Esophagus (tissue), 2 donors: ENCODE measurements around the gene ATP2B2. TPM values are rescaled to one million over a fixed set of nuclear protein-coding genes. Genes with fewer than 3 reads are reported as not detected.

ENCODE experiments used
- H3K27ac ChIP-seq, 2 donors: one replicate each; pipeline ENCODE4 v1.5.1; 2013; ENCODE audit warnings: low read depth in 2 of 2, mild to moderate bottlenecking in 2 of 2, inconsistent platforms in 1 of 2, low read length in 1 of 2, moderate library complexity in 1 of 2
- H3K27me3 ChIP-seq, 2 donors: one replicate each; pipeline ENCODE4 v1.6.1; 2013; ENCODE audit warnings: low read length in 2 of 2, control low read depth in 1 of 2, mild to moderate bottlenecking in 1 of 2; ENCODE audit not compliant: insufficient read depth in 2 of 2, control insufficient read depth in 1 of 2
- H3K36me3 ChIP-seq, 2 donors: one replicate each; pipeline ENCODE4 v1.6.1; 2013; ENCODE audit warnings: low read length in 1 of 2; ENCODE audit not compliant: control insufficient read depth in 2 of 2, insufficient read depth in 2 of 2
- H3K4me1 ChIP-seq, 2 donors: one replicate each; pipeline ENCODE4 v1.6.1; 2013; ENCODE audit warnings: low read length in 1 of 2; ENCODE audit not compliant: control insufficient read depth in 2 of 2, insufficient read depth in 2 of 2
- H3K4me3 ChIP-seq, 2 donors: one replicate each; pipeline ENCODE4 v1.5.1; 2013; ENCODE audit warnings: low read length in 2 of 2, mild to moderate bottlenecking in 2 of 2, low read depth in 1 of 2, moderate library complexity in 1 of 2
- H3K9me3 ChIP-seq, 2 donors: one replicate each; pipeline ENCODE4 v1.6.1; 2013; ENCODE audit warnings: mild to moderate bottlenecking in 2 of 2, low read depth in 1 of 2, low read length in 1 of 2, moderate library complexity in 1 of 2; ENCODE audit not compliant: control insufficient read depth in 2 of 2, insufficient read depth in 1 of 2
- WGBS, 2 donors: extraction: QIAGEN DNeasy Blood & Tissue Kit; methylation state at CpG; one replicate each; pipeline ENCODE4 v1.1.7; 2013; 5-methylcytosine and 5-hydroxymethylcytosine counted together
- polyA plus RNA-seq, 2 donors: library from polyadenylated mRNA; stranded (reverse); fragments of 200-250 nt; gene quantifications; one replicate each; pipeline ENCODE4 v1.2.3, GENCODE V29; 2013
- donor health status: healthy with polysubstance abuse.
- donor health status: Bipolar disorder and iron deficiency.

The ATP2B2 gene
- polyA plus RNA-seq, 2 donors, result 0.06 to 0.08 TPM

GRCh38 chr3:10317961-10318350 lies 187.4 kb downstream of the ATP2B2 start:
- no peak overlapping the region for H3K27ac ChIP-seq
- H3K4me3 ChIP-seq, result no peak overlapping the region
- peaks cover 6 to 24% of the 10 kb centered on the region in 2 donors for H3K36me3 ChIP-seq
- 89 to 94% methylated on average over 3 of the region's 3 CpGs for WGBS, 2 donors
- no peaks in the 10 kb centered on the region for H3K9me3 ChIP-seq
- H3K27me3 ChIP-seq, result no peaks in the 10 kb centered on the region
- no peaks in the 10 kb centered on the region for H3K4me1 ChIP-seq

GRCh38 chr3:10317311-10317960 lies 187.9 kb downstream of the ATP2B2 start:
- Histone ChIP-seq H3K9me3 (no peaks in the 10 kb centered on the region), H3K4me3 (no peak overlapping the region), H3K27ac (no peak overlapping the region), H3K27me3 (no peaks in the 10 kb centered on the region), H3K4me1 (no peaks in the 10 kb centered on the region), H3K36me3 (peaks cover 11 to 29% of the 10 kb centered on the region in 2 donors)
- whole genome bisulfite sequencing, 2 donors, result 79 to 91% methylated on average over 4 of the region's 4 CpGs

GRCh38 chr3:10315771-10316344 lies 189.5 kb downstream of the ATP2B2 start:
- Histone ChIP-seq H3K27me3 (no peaks in the 10 kb centered on the region), H3K4me1 (no peaks in the 10 kb centered on the region), H3K9me3 (no peaks in the 10 kb centered on the region), H3K4me3 (no peak overlapping the region), H3K36me3 (peaks cover 24 to 38% of the 10 kb centered on the region in 2 donors), H3K27ac (no peak overlapping the region)
- WGBS, 2 donors, result 93 to 96% methylated on average over 4 of the region's 4 CpGs

GRCh38 chr3:10315101-10315500 lies 190.3 kb downstream of the ATP2B2 start:
- H3K9me3 ChIP-seq, result no peaks in the 10 kb centered on the region
- H3K4me3 ChIP-seq, result no peak overlapping the region
- H3K36me3 ChIP-seq, result peaks cover 24 to 39% of the 10 kb centered on the region in 2 donors
- H3K27ac ChIP-seq, result no peak overlapping the region
- H3K4me1 ChIP-seq, result no peaks in the 10 kb centered on the region
- no peaks in the 10 kb centered on the region for H3K27me3 ChIP-seq
- WGBS, 2 donors, result 88 to 92% methylated on average over 14 of the region's 14 CpGs

GRCh38 chr3:10312861-10313260 lies 192.5 kb downstream of the ATP2B2 start:
- 80 to 86% methylated on average over 3 of the region's 3 CpGs for WGBS, 2 donors
- H3K4me1 ChIP-seq, result no peaks in the 10 kb centered on the region
- peaks cover 24 to 39% of the 10 kb centered on the region in 2 donors for H3K36me3 ChIP-seq
- no peaks in the 10 kb centered on the region for H3K27me3 ChIP-seq
- no peak overlapping the region for H3K27ac ChIP-seq
- no peak overlapping the region for H3K4me3 ChIP-seq
- no peaks in the 10 kb centered on the region for H3K9me3 ChIP-seq

- no peak overlapping the region for H3K4me3 ChIP-seq
- no peaks in the 10 kb centered on the region for H3K9me3 ChIP-seq
- H3K27ac ChIP-seq, result no peak overlapping the region
- H3K4me1 ChIP-seq, result no peaks in the 10 kb centered on the region
- H3K27me3 ChIP-seq, result no peaks in the 10 kb centered on the region
- peaks cover 25 to 38% of the 10 kb centered on the region in 2 donors for H3K36me3 ChIP-seq
- WGBS, 2 donors, result 83 to 84% methylated on average over 10 of the region's 10 CpGs
Measured at GRCh38 chr3:10312391-10312790, 193.0 kb downstream of the ATP2B2 start.

- Histone ChIP-seq H3K36me3 (peaks cover 27 to 37% of the 10 kb centered on the region in 2 donors), H3K4me1 (no peaks in the 10 kb centered on the region), H3K4me3 (no peak overlapping the region), H3K27ac (no peak overlapping the region), H3K9me3 (no peaks in the 10 kb centered on the region), H3K27me3 (no peaks in the 10 kb centered on the region)
- WGBS, 2 donors, result 91% methylated on average over 13 of the region's 13 CpGs
Measured at GRCh38 chr3:10311710-10312109, 193.7 kb downstream of the ATP2B2 start.

- WGBS, 2 donors, result 86 to 93% methylated on average over 2 of the region's 2 CpGs
- H3K27ac ChIP-seq, result no peak overlapping the region
- H3K27me3 ChIP-seq, result no peaks in the 10 kb centered on the region
Measured at GRCh38 chr3:10310578-10310977, 194.8 kb downstream of the ATP2B2 start.

GRCh38 chr3:10309736-10310135 lies 195.7 kb downstream of the ATP2B2 start:
- Histone ChIP-seq H3K4me3 (no peak overlapping the region), H3K4me1 (no peaks in the 10 kb centered on the region), H3K27ac (no peak overlapping the region), H3K36me3 (peaks cover 32 to 34% of the 10 kb centered on the region in 2 donors), H3K9me3 (no peaks in the 10 kb centered on the region), H3K27me3 (no peaks in the 10 kb centered on the region)
- WGBS, 2 donors, result 67 to 68% methylated on average over 4 of the region's 4 CpGs

More at GRCh38 chr3:10310578-10310977, 194.8 kb downstream of the ATP2B2 start:
- Histone ChIP-seq H3K9me3 (no peaks in the 10 kb centered on the region), H3K4me3 (no peak overlapping the region), H3K36me3 (peaks cover 27 to 36% of the 10 kb centered on the region in 2 donors), H3K4me1 (no peaks in the 10 kb centered on the region)

GRCh38 chr3:10308678-10309077 lies 196.7 kb downstream of the ATP2B2 start:
- Histone ChIP-seq H3K4me1 (no peaks in the 10 kb centered on the region), H3K27ac (no peak overlapping the region), H3K36me3 (peaks cover 40 to 41% of the 10 kb centered on the region in 2 donors), H3K4me3 (no peak overlapping the region), H3K9me3 (no peaks in the 10 kb centered on the region), H3K27me3 (no peaks in the 10 kb centered on the region)
- 92 to 96% methylated on average over 7 of the region's 7 CpGs for WGBS, 2 donors
